NCI-H446 (cell line): Measurements from ENCODE around the gene PDCD1LG2.
A peak's percentile ranks its signal among the peaks of the same experiment; 100 is the strongest.
"Not testable (repeated sequence)": the region's sequence is repeated elsewhere in the genome, so short reads cannot be mapped to it uniquely, and the experiment has no call there.

ENCODE experiments used
- DNase-seq, 2 experiments: peaks; one replicate each; lab custom pipeline; 2025; lab: John Stamatoyannopoulos, UW

The PDCD1LG2 gene

DNA sequence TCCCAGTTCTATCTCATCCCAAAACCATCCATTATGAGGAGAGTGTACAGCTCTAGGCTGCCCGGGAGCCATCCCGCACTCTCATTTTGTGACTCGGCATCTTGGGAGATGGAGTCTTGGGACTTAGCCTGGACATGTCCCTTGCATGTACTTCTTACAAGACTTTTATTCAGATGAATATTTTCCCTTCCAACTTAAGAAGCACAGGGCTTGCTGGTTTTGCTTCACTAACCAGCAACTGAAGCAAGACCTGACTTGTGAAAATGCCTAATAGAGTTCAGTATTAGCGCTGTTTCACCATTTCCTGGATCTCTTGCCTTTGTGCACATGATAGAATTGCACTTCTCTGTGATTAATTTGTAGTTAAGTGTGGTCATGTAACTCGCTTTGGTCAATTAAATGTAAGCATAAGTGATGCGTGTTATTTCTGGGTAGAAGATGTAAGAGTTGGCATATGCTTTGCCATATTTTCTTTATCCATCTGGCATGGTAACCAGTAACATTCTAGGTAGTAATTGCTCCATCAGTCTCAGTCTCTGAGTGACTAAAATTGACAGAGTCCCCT lies 55.8 kb downstream of the PDCD1LG2 start:
- no peak for DNase-seq

DNA sequence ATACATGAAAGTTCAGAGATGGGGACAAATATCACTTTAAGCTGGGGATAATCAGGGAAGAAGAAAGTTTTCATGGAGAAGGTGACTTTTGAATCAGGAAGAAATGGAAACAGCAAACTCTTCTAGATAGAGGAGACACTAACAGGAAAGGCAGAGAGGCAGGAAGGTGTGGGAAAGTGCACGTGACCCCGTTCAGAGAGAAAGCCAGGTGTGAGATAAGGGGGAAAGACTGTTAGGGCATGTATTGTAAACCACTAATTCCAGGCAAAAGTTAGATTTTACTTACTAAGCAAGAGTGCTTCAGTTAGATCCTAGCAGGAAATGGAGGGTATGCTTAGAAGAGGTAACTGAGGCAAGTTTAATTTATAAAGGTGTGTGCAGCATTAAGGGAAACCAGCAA lies 58.5 kb downstream of the PDCD1LG2 start:
- DNase-seq, result no peak

GRCh38 chr9:5569409-5569808 lies 59.1 kb downstream of the PDCD1LG2 start:
- DNase-seq, result no peak

DNA sequence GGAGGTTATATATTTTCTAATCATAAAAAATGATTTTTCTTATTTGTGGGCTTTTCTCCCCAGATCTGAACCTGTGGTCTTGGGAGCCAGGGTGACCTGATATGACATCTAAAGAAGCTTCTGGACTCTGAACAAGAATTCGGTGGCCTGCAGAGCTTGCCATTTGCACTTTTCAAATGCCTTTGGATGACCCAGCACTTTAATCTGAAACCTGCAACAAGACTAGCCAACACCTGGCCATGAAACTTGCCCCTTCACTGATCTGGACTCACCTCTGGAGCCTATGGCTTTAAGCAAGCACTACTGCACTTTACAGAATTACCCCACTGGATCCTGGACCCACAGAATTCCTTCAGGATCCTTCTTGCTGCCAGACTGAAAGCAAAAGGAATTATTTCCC lies 59.6 kb downstream of the PDCD1LG2 start:
- no peak for DNase-seq

DNA sequence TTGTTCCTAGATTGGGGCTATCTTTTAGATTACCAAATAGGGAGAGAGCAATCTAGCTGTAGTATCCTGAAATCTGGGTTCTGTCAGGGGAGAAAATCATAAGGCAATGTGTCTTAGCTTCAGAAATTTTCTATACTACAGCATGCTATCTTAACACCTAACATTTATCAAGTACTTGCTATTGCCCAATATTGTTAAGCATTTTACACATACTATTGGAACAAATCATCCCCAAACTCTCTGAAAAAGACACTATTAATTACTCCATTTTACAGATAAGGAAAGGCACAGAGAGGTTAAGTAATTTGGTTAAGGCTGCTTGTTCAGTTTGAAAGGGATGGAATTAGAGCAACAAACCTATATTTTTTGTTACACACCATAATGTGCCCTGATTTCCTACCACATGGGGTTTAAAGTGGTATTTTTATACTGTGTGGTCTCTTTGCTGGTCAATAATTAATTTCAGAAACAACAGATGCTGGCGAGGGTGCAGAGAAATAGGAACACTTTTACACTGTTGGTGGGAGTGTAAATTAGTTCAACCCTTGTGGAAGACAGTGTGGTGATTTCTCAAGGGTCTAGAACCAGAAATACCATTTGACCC lies 61.4 kb downstream of the PDCD1LG2 start:
- no peak for DNase-seq

- no peak for DNase-seq
Measured at GRCh38 chr9:5574097-5574496, 63.8 kb downstream of the PDCD1LG2 start.

DNA sequence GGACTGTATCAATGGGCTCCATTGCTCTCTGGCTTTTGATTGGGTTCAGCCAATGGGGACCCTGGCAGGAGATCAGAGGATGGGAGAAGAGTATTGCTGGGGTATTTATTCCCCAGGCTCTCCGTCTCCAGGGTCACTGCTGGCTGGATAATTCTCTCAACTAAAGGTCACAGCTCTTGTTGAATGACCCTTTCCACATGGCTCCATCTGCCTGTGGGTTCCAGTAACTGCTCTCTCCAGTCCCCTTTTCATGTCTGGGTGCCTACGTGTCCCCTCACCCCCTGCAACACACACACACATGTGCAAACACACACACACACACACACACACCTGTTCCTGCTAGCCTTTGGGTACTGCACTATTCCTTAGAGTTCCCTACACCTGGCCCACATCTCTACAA lies 64.7 kb downstream of the PDCD1LG2 start:
- DNase-seq, result no peak

DNA sequence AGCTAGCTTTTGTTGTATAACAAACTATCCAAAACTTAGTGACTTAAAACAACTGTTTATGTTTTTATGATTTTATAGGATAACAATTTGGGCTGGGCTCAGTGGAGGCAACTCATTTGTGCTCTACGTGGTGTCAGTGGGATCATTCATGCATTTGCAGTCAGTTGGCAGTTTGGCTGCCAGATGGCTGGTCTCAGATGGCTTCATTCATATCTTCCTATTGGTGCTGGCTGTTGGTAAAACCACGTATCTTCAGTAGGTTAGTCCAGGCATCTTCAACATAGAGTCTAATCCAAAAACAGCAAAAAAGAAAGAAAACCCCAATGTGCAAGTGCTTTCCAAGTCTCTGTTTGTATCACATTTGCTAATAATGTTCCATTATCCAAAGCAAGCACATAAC lies 66.9 kb downstream of the PDCD1LG2 start:
- DNase-seq, result peak in 1 of 2 experiments; percentile 42

- DNase-seq, result no peak
Measured at GRCh38 chr9:5578018-5578697, 67.8 kb downstream of the PDCD1LG2 start.

DNA sequence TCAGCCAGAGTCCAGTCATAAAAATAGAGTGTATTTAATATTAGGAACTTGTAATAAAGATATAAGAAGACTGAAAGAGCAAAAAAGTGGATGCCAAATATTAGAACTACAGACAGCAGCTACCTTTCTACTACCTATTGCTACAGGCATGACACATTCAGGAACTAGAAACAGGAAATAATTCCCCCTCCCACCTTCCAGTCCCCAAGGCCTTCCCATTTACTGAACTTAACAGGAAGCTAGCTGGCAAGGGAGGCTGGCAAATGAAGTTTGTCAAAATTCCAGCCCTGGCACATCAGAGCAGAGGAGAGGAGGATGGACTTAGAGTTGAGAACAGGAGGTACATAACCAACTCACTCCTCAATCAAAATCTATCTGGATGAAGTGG lies 68.4 kb downstream of the PDCD1LG2 start:
- no peak for DNase-seq

GRCh38 chr9:5579881-5580280 lies 69.5 kb downstream of the PDCD1LG2 start:
- DNase-seq, result no peak

DNA sequence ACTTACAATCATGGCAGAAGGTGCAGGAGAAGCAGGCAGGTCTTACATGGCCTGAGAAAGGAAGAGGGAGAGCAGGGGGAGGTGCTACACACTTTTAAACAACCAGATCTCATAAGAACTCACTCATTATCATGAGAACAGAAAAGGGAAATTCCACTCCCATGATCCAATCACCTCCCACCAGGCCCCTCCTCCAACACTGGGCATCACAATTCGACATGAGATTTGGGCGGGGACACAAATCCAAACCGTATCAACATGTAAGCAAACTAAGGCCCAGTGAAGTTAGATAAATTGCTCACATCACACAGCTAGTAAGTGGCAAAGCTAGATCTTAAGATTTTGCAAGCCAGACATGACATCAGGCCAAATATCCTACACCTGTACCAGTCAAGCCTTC lies 70.3 kb downstream of the PDCD1LG2 start:
- DNase-seq, result no peak

- not testable (repeated sequence) for DNase-seq
Measured at GRCh38 chr9:5581706-5582105, 71.4 kb downstream of the PDCD1LG2 start.

GRCh38 chr9:5582835-5583195 lies 72.5 kb downstream of the PDCD1LG2 start:
- peak in 1 of 2 experiments; percentile 18 for DNase-seq

GRCh38 chr9:5586391-5586802 lies 76.1 kb downstream of the PDCD1LG2 start:
- no peak for DNase-seq

DNA sequence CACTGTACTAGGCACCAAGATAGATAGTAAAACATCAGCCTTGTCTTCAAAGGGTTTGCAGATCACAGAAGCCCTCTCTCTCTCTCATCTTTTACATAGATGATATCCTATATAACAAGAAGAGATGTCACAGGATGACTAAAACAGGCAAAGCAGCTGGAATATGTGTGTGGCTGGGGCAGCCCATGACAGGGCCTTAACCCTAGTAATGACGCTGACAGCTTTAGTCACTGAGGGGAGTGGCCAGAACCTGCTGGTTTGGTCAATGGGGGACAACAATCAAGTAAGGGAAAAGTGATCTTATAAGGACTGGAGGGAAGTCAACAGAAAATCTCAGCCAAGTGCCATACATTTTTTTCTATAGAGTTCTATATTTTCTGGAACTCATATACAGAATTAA lies 76.7 kb downstream of the PDCD1LG2 start:
- no peak for DNase-seq

- no peak for DNase-seq
Measured at GRCh38 chr9:5592231-5592630, 81.9 kb downstream of the PDCD1LG2 start.

GRCh38 chr9:5592904-5593303 lies 82.6 kb downstream of the PDCD1LG2 start:
- DNase-seq, result no peak

- no peak for DNase-seq
Measured at GRCh38 chr9:5593904-5594303, 83.6 kb downstream of the PDCD1LG2 start.

GRCh38 chr9:5596173-5596572 lies 85.8 kb downstream of the PDCD1LG2 start:
- peak in 1 of 2 experiments; percentile 46 for DNase-seq

DNA sequence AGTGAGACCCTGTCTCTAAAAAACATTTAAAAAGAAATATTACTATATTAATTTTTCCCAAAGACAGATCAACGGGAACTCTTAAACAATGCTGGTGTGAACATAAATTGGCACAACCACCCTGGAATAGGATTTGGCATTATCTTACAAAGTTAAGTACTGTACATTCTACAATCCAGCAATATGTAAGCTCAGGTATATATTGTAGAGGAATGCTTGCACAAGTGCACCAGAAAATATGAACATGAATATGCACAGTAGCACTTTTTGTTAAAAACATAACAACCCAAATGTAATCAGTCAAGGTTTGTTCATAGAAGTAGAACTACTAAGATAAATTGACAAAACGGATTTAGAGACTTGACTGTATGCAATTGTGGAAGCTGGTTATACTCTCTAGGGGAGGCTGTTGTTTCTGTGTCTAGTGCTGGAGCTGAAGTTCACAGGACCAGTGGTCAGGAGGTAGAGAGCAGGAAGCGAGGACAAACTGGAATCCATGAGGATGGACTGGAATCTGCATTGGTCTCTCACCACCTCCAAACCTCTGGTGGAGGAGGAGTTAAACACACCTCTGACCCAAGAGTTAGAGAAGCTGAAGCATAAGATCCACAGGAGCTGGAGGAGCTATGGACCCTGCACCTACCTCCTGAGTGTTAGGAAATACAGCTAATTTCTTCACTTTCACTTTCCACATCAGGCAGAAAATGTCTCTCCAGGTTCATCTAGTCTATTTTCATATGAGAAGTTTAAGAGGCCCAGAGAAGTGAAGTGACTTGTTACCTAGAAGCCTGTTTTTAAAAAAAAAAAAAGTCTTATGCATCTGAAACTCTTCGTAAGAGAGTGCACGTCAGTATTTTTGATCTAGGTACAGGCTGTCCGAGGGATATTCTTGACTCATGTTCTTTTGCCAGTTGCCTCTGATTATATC lies 98.2 kb downstream of the PDCD1LG2 start:
- no peak for DNase-seq

DNA sequence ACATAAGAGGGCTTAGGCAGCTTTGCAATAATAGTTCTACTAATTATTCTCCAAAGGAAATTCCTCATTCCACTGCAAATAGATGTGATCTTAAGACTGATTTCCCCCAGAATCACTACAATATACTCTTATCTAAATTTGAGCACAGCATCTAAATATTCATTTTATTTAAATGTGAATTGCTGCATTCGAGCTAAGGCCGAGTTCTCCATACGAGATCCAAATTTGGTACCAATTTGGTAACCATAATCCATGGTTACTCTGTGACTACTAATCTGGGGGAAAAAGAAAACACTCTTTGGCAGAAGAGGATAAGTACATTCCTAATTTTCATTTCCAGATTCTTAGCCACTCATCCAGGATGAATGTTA lies 98.9 kb downstream of the PDCD1LG2 start:
- DNase-seq, result no peak

GRCh38 chr9:5610491-5610890 lies 100.2 kb downstream of the PDCD1LG2 start:
- no peak for DNase-seq
